A549 (cell line): Measurements from ENCODE around the gene GRK5. TPM values are rescaled to one million over a fixed set of nuclear protein-coding genes. Genes with fewer than 3 reads are reported as not detected.

Experiments used
- ATAC-seq, 2 experiments: fragments of 200-7000 bp in 1 of 2; fragments of >200 bp in 1 of 2; cut with Nextera tagmentation in 1 of 2; cut with Tn5 transposase in 1 of 2; 3 replicates each; pipeline versions ENCODE4 v1.8.0 to v1.9.1; 2018 to 2020; ENCODE audit warnings: mild to moderate bottlenecking in 1 of 2, moderate library complexity in 1 of 2
- CTCF ChIA-PET: fragments of 300-600 bp; sonication (Branson Sonifier 250); formaldehyde crosslinking; extraction: SDS; loops from one replicate; lab custom pipeline; 2021; ENCODE audit warnings: antibody characterized with exemption, inconsistent platforms; lab: Yijun Ruan, JAX
- POLR2A ChIA-PET: fragments of 350-600 bp; formaldehyde crosslinking; extraction: SDS; loops from one replicate; lab custom pipeline; 2021; ENCODE audit warnings: antibody characterized with exemption, inconsistent platforms; lab: Yijun Ruan, JAX
- DNase-seq, 2 experiments: peaks; one replicate each; pipeline versions ENCODE4 v3.0.0 to v3.0.0-alpha.2; 2011 to 2016; ENCODE audit warnings: low read depth in 1 of 2, low spot score in 1 of 2
- FAIRE-seq: peaks from 2 replicates; lab custom pipeline; 2011; peaks lifted over from hg19 to GRCh38; lab: Jason Lieb, UNC
- H3K27ac ChIP-seq, 2 experiments: fragments of >200 bp; sonication (Bioruptor Twin); formaldehyde crosslinking; 3 replicates each; pipeline ENCODE4 v1.5.1; 2016 to 2017
- H3K4me1 ChIP-seq: fragments of >200 bp; sonication (Bioruptor Twin); formaldehyde crosslinking; 3 replicates; pipeline ENCODE4 v1.6.1; 2016
- H3K4me2 ChIP-seq: fragments of >200 bp; sonication (Bioruptor Twin); formaldehyde crosslinking; 3 replicates; pipeline ENCODE4 v1.6.1; 2016
- H3K4me3 ChIP-seq: fragments of >200 bp; sonication (Bioruptor Twin); formaldehyde crosslinking; 3 replicates; pipeline ENCODE4 v1.5.1; 2016
- H3K9me3 ChIP-seq: fragments of >200 bp; sonication (Bioruptor Twin); formaldehyde crosslinking; 3 replicates; pipeline ENCODE4 v1.6.1; 2016
- ATOH8 ChIP-seq: fragments of 250-450 bp; sonication (Bioruptor Pico); IDR thresholded peaks from 2 replicates; pipeline ENCODE4 v1.5.0; 2020; ENCODE audit warnings: low read depth, mild to moderate bottlenecking, moderate library complexity
- BHLHE40 ChIP-seq: IDR thresholded peaks from 2 replicates; pipeline ENCODE4 v1.6.1; 2012; ENCODE audit warnings: low read depth, low read length, inconsistent platforms
- CBX2 ChIP-seq: fragments of 200-600 bp; sonication (generic); IDR thresholded peaks from 2 replicates; pipeline ENCODE4 v1.6.1; 2016; ENCODE audit warnings: low read depth, mild to moderate bottlenecking, borderline replicate concordance
- CBX8 ChIP-seq: fragments of 200-600 bp; sonication (generic); IDR thresholded peaks from 2 replicates; pipeline ENCODE4 v1.6.1; 2016
- CHD2 ChIP-seq: fragments of 150-350 bp; IDR thresholded peaks from 2 replicates; pipeline ENCODE4 v1.6.1; 2014; ENCODE audit warnings: low read length; ENCODE audit not compliant: partially characterized antibody
- EHF ChIP-seq: fragments of 250-450 bp; sonication (Bioruptor Pico); IDR thresholded peaks from 2 replicates; pipeline ENCODE4 v1.5.0; 2020; ENCODE audit warnings: mild to moderate bottlenecking
- ESRRA ChIP-seq: fragments of 150-350 bp; IDR thresholded peaks from 2 replicates; pipeline ENCODE4 v1.6.1; 2014; ENCODE audit warnings: mild to moderate bottlenecking, low read length, borderline replicate concordance
- FOSB ChIP-seq: fragments of 250-450 bp; sonication (Bioruptor Pico); IDR thresholded peaks from 2 replicates; pipeline ENCODE4 v1.5.0; 2020; ENCODE audit warnings: mild to moderate bottlenecking, moderate library complexity
- FOXS1 ChIP-seq: fragments of 250-450 bp; sonication (Bioruptor Pico); IDR thresholded peaks from 2 replicates; pipeline ENCODE4 v1.5.0; 2020; ENCODE audit warnings: mild to moderate bottlenecking, moderate library complexity
- HES2 ChIP-seq: fragments of >200 bp; sonication (Bioruptor Twin); formaldehyde crosslinking; IDR thresholded peaks from 2 replicates; pipeline ENCODE4 v1.6.1; 2016
- MAX ChIP-seq: IDR thresholded peaks from 2 replicates; pipeline ENCODE4 v1.6.1; 2012
- NFE2L2 ChIP-seq: fragments of 150-350 bp; conservative IDR thresholded peaks from 2 replicates; pipeline ENCODE4 v1.6.1; 2014; ENCODE audit warnings: low read length
- PHF8 ChIP-seq: fragments of 200-600 bp; sonication (generic); IDR thresholded peaks from 2 replicates; pipeline ENCODE4 v1.6.1; 2016; ENCODE audit warnings: low read depth, mild to moderate bottlenecking, antibody characterized with exemption, moderate library complexity, borderline replicate concordance
- POLR2AphosphoS2 ChIP-seq: conservative IDR thresholded peaks from 2 replicates; pipeline ENCODE4 v1.6.1; 2012; ENCODE audit warnings: low read length, improper control_type of control experiment, inconsistent platforms
- RARB ChIP-seq: fragments of 250-450 bp; sonication (Bioruptor Pico); IDR thresholded peaks from 2 replicates; pipeline ENCODE4 v1.8.0; 2021; ENCODE audit warnings: mild to moderate bottlenecking, moderate library complexity
- RCOR1 ChIP-seq: fragments of 150-350 bp; IDR thresholded peaks from 2 replicates; pipeline ENCODE4 v1.6.1; 2014; ENCODE audit warnings: antibody characterized with exemption, low read length, low read depth
- RNF2 ChIP-seq: fragments of 200-600 bp; sonication (generic); IDR thresholded peaks from 2 replicates; pipeline ENCODE4 v1.6.1; 2016; ENCODE audit warnings: low read depth, mild to moderate bottlenecking, antibody characterized with exemption, moderate library complexity, borderline replicate concordance
- SMC3 ChIP-seq: fragments of >200 bp; sonication (Bioruptor Twin); formaldehyde crosslinking; IDR thresholded peaks from 3 replicates; pipeline ENCODE4 v1.6.1; 2018; ENCODE audit warnings: inconsistent platforms
- TFCP2L1 ChIP-seq: fragments of 250-450 bp; sonication (Bioruptor Pico); IDR thresholded peaks from 2 replicates; pipeline ENCODE4 v1.5.0; 2021; ENCODE audit warnings: mild to moderate bottlenecking
- ZFP36 ChIP-seq: fragments of 450-650 bp; IDR thresholded peaks from 2 replicates; pipeline ENCODE4 v1.6.1; 2014; ENCODE audit warnings: borderline replicate concordance; ENCODE audit not compliant: partially characterized antibody
- ZNF302 ChIP-seq: fragments of 250-450 bp; sonication (Bioruptor Pico); IDR thresholded peaks from 2 replicates; pipeline ENCODE4 v1.9.0; 2021; ENCODE audit warnings: inconsistent platforms, mild to moderate bottlenecking, moderate library complexity
- ZSCAN20 ChIP-seq: fragments of 250-450 bp; sonication (Bioruptor Pico); IDR thresholded peaks from 2 replicates; pipeline ENCODE4 v1.8.0; 2022; ENCODE audit warnings: mild to moderate bottlenecking, moderate library complexity
- WGBS: methylation state at CpG from one replicate; pipeline ENCODE4 v1.1.6; 2017; ENCODE audit errors: missing lambda C conversion rate; 5-methylcytosine and 5-hydroxymethylcytosine counted together
- polyA plus RNA-seq, 4 experiments: library from polyadenylated mRNA; depleted of rRNA in 3 of 4; stranded (reverse); fragments of >200 nt; fragmentation: RNase III in 1 of 4; extraction: RNeasy Plus Mini Kit Qiagen cat#74134 plus additional on column Dnase treatment in 1 of 4; gene quantifications; 2 replicates in 3 of 4; 3 replicates in 1 of 4; pipeline ENCODE4 v1.2.3, GENCODE V29; 2011 to 2017
- TF ChIP-seq, protein P1 (sequence below): fragments of >200 bp; sonication (Bioruptor Twin); formaldehyde crosslinking; IDR thresholded peaks from 3 replicates; pipeline ENCODE4 v1.5.1; 2016
- TF ChIP-seq, protein P2 (sequence below): IDR thresholded peaks from 2 replicates; pipeline ENCODE4 v1.6.1; 2012; ENCODE audit warnings: low read depth, borderline replicate concordance
- TF ChIP-seq, protein P3 (sequence below): fragments of 250-450 bp; sonication (Bioruptor Pico); IDR thresholded peaks from 2 replicates; pipeline ENCODE4 v1.5.0; 2021; ENCODE audit warnings: mild to moderate bottlenecking, moderate library complexity, borderline replicate concordance

The GRK5 gene
- polyA plus RNA-seq, 2 of the 4 experiments (the other 2 are of a cell fraction): 5.0 to 7.9 TPM

DNA sequence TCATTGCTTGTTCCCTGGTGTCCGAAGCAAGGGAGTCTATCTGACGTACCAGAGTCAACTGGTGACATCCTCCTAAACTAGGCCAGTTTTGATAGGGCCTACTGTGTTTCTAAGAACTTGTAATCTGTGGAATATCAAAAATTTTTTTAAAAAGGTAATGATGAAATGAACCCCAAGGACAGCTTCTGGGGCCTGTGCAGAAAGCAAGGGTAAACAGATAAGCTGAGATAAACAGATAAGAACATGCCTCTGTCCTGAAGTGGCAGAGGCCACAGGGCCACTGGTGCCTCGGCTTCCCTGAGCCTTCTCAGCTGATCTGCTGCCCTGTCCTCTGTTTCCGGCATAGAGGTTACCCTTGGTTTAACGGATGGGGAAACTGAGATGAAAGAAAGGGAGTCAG is 8.8 kb downstream of the GRK5 start:
- ATAC-seq (no peak), DNase-seq (no peak), FAIRE-seq (no peak)
- no peaks in the 10 kb centered on the region for H3K9me3 ChIP-seq
- peaks cover 5% of the 10 kb centered on the region; the same call in 2 of the 3 replicates for H3K4me1 ChIP-seq
- no peak overlapping the region for H3K4me3 ChIP-seq
- CTCF ChIA-PET: interaction anchor here (0.7 to 3.0 kb wide), 4 partner anchors 9 to 31 kb away, joined by 3 to 14 read pairs (median 6); partner anchors contain the start of gene GRK5
- TF ChIP-seq RNF2 (no peak), BHLHE40 (no peak), POLR2AphosphoS2 (no peak), CBX8 (no peak), SMC3 (no peak), MAX (no peak), FOSB (no peak), ZFP36 (no peak), ESRRA (no peak), ATOH8 (CRISPR knock-in tag) (no peak), EHF (no peak), ZSCAN20 (no peak), NFE2L2 (no peak), RCOR1 (no peak), TFCP2L1 (CRISPR knock-in tag) (no peak), CBX2 (no peak), ZNF302 (CRISPR knock-in tag) (no peak), RARB (CRISPR knock-in tag) (no peak)
- TF ChIP-seq, protein P1, sequence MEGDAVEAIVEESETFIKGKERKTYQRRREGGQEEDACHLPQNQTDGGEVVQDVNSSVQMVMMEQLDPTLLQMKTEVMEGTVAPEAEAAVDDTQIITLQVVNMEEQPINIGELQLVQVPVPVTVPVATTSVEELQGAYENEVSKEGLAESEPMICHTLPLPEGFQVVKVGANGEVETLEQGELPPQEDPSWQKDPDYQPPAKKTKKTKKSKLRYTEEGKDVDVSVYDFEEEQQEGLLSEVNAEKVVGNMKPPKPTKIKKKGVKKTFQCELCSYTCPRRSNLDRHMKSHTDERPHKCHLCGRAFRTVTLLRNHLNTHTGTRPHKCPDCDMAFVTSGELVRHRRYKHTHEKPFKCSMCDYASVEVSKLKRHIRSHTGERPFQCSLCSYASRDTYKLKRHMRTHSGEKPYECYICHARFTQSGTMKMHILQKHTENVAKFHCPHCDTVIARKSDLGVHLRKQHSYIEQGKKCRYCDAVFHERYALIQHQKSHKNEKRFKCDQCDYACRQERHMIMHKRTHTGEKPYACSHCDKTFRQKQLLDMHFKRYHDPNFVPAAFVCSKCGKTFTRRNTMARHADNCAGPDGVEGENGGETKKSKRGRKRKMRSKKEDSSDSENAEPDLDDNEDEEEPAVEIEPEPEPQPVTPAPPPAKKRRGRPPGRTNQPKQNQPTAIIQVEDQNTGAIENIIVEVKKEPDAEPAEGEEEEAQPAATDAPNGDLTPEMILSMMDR: no peak
- TF ChIP-seq, protein P2, sequence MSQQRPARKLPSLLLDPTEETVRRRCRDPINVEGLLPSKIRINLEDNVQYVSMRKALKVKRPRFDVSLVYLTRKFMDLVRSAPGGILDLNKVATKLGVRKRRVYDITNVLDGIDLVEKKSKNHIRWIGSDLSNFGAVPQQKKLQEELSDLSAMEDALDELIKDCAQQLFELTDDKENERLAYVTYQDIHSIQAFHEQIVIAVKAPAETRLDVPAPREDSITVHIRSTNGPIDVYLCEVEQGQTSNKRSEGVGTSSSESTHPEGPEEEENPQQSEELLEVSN: no peak
- POLR2A ChIA-PET: no interaction called here
- H3K4me2 ChIP-seq: no peak overlapping the region
- H3K27ac ChIP-seq: no peak overlapping the region
- 91% methylated on average over 5 of the region's 5 CpGs for WGBS

DNA sequence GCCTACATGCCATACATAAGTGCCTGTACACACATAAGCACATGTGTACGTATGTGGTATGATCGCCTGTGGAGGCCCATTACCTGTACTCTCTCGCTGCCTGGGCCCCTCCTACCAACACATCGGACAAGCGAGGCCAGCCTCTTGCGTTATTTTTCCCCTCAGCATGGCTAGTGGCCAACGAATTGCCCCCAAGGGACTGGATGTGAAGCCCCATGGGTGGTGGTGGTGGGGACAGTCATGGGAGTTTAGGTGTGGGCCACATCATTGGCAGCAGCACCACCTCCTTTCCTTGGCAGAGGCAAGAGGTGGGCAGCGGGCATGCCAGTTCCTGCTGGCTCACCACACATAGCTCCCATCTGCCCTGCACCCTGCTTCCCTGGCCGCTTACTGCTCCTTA is 10.0 kb downstream of the GRK5 start:
- Histone ChIP-seq H3K27ac (no peak overlapping the region), H3K4me3 (no peak overlapping the region), H3K9me3 (no peaks in the 10 kb centered on the region), H3K4me1 (peaks cover 14% of the 10 kb centered on the region; the same call in 1 of the 3 replicates), H3K4me2 (no peak overlapping the region)
- ChIA-PET CTCF (interaction anchor here (1.9 to 3.0 kb wide), 2 partner anchors 10 to 273 kb away, joined by 6 to 14 read pairs; partner anchors contain the start of gene GRK5), POLR2A (no interaction called here)
- 86% methylated on average over 8 of the region's 9 CpGs for WGBS
- ATAC-seq (no peak), DNase-seq (no peak), FAIRE-seq (no peak)
- TF ChIP-seq CHD2 (no peak), PHF8 (no peak), FOXS1 (CRISPR knock-in tag) (no peak), SMC3 (no peak), HES2 (no peak), NFE2L2 (no peak)
- TF ChIP-seq, protein P3, sequence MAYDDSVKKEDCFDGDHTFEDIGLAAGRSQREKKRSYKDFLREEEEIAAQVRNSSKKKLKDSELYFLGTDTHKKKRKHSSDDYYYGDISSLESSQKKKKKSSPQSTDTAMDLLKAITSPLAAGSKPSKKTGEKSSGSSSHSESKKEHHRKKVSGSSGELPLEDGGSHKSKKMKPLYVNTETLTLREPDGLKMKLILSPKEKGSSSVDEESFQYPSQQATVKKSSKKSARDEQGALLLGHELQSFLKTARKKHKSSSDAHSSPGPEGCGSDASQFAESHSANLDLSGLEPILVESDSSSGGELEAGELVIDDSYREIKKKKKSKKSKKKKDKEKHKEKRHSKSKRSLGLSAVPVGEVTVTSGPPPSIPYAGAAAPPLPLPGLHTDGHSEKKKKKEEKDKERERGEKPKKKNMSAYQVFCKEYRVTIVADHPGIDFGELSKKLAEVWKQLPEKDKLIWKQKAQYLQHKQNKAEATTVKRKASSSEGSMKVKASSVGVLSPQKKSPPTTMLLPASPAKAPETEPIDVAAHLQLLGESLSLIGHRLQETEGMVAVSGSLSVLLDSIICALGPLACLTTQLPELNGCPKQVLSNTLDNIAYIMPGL (CRISPR knock-in tag): no peak
